ENCODE data around the gene B3GALNT2.

Gene B3GALNT2

DNA sequence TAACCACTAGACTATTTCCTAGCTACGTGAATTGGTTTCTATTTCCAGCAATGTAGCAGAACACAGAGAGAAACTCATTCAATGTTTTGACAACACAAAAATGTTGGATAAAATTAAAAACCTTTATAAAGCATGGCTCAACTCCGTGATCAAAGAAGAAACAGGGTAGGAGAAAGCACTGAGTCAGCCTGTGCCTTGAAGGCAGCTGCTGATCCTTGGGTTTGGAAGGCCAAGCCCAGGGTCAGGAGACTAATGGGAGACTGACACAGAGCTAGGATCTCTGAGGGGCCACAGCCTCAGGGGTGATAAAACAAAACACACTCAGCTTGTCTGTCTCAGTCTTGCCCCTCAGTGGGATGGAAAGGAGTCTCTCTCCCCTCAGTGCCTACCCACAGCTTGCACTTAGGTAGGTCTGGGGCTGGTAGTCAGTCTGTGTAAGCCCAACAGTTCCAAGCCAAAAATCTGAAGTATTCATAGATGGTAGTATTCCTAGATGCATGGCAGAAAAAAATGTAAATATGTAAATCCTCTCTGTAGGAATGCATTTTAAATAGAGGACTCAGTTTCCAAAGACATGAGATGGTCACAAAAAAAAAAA is 53.3 kb downstream of the B3GALNT2 start:
- no peak for DNase-seq

GRCh38 chr1:235450433-235450832 is 53.8 kb downstream of the B3GALNT2 start:
- no peak for DNase-seq

DNA sequence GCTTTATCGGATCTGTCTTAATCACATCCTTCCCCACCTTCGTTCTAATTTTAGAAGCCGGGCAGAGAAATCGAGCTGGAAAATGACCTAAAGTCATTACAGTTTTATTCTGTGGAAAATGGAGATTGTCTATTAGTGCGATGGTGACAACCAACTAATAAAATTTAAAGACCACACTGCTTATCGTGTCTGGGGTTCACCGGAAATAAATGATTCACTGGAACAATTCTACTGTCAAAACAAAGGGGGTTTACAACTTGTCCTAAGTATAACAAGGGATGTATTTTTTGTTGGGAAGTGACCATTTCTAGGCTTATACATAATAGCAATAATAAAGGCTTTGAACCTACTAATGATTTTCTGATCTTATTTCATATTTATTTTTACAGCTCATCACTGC is 55.6 kb downstream of the B3GALNT2 start:
- DNase-seq, result no peak

GRCh38 chr1:235442788-235443429 is 61.3 kb downstream of the B3GALNT2 start:
- peak; percentile 68 for DNase-seq

GRCh38 chr1:235441159-235441685 is 63.0 kb downstream of the B3GALNT2 start:
- no peak for DNase-seq

DNA sequence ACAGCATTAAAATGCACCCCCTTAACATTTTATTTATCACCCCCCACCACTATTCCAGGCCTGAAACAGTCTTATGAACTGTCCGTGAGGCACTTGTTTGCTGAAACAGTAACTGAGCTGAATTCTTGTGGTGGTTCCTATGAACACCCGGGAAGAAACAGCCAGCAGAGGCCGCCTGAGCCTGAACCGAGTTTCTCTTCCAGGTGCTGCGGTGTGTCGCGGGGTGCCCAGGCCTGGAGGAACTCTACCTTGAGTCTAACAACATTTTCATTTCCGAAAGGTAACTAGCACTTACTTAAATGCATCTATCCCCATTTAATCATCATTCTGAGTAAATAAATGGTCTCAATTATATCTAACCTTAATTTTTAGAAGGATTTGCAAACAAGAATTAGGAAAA is 70.3 kb downstream of the B3GALNT2 start:
- no peak for DNase-seq

DNA sequence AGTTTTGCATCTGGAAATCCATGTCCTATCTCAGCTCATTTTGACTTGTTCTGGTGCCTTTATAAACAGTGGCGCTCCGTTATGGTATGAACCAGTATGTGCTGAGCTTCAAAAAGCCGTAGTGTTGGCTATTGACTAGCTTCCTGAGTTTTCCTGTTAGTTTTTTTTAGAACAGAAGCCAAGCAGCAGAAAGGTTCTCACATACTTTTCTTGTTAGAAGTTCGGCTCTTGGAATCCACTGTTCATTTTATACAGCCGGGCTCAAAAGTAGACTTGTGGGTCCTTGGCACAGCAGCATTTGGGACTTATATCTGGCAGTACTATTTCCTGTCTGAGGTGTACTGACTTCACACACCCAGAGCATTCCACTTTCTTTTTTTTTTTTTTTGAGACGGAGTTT is 73.3 kb downstream of the B3GALNT2 start:
- no peak for DNase-seq

- DNase-seq, result no peak
Measured at GRCh38 chr1:235429143-235429542, 75.1 kb downstream of the B3GALNT2 start.

DNA sequence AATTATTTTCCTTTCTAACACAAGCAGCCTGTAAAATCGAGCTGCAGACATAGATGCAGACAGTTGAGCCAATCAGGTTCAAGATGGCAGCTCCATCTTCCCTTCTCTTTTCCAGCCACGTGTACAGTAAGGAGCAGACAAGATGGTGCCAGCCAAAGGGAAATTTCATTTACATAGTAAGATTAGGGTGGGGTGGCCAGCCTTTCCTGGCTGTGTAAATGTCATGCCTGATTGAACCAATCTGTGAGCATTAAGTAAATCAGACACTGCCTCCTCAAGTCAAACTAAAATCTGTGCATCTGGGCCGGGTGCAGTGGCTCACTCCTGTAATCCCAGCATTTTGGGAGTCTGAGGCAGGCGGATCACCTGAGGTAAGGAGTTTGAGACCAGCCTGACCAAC is 76.8 kb downstream of the B3GALNT2 start:
- no peak for DNase-seq

- no peak for DNase-seq
Measured at GRCh38 chr1:235426680-235427079, 77.6 kb downstream of the B3GALNT2 start.

DNA sequence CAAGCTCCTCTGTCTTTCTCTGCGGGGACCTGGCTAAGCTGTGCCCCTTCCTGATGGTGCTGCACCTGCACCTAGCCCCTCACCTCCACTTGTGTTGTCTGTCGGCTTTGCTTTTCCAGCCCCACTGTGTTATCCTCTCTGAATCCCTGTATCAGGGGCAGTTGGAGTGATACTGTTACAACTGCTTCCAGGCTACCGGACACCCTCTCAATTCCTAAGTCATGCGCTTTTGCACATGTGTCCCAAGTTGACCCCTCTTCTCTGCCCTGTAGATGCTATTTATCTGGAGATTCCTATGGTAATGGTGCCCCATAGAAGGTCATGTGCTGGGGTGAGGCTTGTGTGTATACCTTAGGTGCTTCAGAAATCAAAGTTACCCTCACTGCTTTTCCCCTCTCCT is 78.1 kb downstream of the B3GALNT2 start:
- DNase-seq, result no peak

DNA sequence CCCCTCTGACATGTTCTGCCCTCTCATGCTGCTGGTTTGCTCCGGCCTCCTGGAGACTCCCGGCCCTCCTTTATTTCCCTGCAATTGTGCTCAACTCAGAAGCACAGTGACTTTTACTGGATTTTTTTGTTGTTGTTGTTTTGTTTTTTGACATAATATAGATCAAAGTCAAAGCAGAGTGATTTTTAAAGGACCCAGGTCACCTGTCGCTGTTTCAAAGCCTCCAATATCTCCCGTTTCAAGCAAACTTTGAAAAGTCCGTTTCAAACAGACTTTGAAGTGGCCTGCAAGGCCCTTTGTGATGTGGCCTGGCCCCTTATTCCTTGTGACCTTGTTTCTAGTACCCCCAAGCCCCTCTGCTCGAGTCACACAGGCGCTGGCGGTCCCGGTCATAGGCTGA is 78.9 kb downstream of the B3GALNT2 start:
- no peak for DNase-seq

DNA sequence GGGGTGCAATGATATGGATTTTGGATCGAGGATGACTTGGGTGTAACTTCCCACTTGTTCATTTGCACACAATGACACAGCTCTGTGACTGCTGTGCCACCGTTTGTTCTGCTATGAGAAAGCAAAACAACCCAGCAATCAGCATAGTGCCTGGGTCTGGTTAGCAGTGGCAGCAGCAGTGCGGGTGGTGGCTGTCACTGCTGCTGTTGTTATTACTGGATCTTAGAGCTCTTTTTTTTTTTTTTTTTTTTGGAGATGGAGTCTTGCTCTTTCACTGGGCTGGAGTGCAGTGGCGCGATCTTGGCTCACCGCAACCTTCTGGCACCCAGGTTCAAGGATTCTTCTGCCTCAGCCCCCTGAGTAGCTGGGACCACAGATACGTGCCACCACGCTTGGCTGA is 80.2 kb downstream of the B3GALNT2 start:
- no peak for DNase-seq

GRCh38 chr1:235423214-235423652 is 81.0 kb downstream of the B3GALNT2 start:
- no peak for DNase-seq

- no peak for DNase-seq
Measured at GRCh38 chr1:235421751-235422150, 82.5 kb downstream of the B3GALNT2 start.

DNA sequence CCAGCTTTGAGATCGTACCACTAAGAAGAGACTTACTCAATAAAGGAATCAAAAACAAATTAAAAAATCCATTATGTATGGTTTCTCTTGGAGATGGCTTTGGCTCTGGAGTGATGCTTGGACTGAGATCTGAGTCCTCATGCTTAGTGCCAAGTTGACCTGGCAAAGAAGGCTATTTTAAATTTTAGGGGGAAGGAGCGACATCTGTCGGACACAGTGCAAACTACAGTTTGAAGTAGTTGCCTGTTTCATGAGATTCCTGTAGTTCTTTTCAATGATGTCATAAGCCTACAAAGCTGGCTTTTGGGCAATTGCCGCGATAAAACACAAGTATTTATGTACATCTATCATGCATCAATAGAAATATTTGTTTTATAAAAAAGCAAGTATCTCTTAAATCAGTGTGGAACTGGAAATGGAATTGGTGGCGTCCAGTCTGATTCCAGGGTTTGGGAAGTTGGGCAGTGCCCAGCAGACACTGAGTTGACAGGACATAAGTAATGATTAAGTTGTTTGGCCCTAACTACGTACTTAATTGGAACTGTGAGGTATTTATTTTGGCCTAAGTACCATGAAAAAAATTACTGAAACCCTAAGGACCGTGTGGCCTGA is 87.1 kb downstream of the B3GALNT2 start:
- DNase-seq, result peak; percentile 63

DNA sequence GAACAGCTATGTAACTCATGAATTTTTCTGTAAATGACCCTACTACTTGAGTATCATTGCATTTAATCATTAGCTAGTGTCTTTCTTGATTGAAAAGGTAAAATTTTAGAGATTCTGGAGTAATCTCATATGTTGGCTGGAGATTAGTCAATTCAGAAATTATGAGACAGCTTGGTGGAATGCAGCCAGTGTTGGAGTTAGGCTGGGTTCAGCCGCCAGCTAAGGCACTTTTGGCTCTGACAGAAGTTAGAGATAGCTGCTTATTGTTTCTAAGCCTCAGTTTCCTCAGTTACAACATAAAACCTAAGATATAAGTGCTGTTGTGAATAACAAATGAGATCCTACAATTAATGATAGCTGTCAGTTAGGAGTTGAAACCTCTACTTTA is 87.6 kb downstream of the B3GALNT2 start:
- DNase-seq, result peak; percentile 44

DNA sequence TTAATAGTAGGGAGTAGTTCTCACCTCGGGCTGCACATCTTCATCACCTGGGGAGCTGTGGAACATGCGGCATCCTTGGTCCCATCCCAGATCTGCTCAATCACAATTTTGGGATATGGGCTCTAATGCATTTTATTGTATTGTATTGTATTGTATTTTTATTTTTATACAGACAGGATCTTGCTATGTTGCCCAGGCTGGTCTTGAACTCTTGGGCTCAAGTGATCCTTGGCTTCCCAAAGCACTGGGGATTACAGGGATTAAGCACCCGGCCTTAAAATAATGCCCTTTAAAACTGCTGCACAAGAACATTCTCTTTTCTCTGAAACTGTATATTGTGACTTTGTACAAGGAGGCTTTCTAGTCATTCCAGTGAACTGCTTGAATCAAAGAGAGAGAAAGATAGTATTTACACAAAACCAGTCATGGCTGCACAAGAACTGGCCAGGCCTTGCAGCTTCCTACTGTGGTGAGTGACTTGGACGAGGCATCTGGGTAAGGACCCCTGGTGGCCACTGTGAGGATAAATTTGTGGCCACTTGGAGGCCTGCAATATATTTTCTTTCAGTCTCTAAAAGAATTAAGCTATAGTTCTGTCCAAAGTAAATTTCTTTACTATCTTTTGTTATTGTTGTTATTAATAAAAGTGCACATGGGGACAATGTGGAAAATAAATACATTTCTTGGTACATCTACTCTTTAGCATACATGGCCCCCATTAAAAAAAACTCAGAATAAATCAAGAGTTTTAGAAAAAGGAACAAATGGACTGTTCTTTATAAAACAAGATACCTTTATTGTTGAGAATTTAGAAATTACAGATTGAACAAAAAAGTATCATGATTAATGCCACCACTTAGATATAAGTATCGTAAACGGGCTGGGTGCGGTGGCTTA is 89.0 kb downstream of the B3GALNT2 start:
- peak; percentile 79 for DNase-seq

- DNase-seq, result no peak
Measured at GRCh38 chr1:235411489-235412486, 92.5 kb downstream of the B3GALNT2 start.

DNA sequence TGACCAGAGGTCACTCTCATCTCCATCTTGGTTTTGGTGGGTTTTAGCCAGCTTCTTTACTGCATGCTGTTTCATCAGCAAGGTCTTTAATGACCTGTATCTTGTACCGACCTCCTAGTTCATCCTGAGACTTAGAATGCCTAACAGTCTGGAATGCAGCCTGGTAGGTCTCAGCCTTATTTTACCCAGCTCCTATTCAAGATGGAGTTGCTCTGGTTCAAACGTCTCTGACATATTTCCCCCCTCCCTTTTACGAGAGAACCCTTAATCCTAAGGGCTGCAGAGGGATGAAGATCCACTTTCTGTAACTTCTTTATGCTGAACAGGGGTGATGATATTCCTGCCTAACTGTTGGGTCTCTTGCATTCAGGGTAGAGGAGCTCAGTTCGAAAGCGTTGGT is 93.8 kb downstream of the B3GALNT2 start:
- no peak for DNase-seq

DNA sequence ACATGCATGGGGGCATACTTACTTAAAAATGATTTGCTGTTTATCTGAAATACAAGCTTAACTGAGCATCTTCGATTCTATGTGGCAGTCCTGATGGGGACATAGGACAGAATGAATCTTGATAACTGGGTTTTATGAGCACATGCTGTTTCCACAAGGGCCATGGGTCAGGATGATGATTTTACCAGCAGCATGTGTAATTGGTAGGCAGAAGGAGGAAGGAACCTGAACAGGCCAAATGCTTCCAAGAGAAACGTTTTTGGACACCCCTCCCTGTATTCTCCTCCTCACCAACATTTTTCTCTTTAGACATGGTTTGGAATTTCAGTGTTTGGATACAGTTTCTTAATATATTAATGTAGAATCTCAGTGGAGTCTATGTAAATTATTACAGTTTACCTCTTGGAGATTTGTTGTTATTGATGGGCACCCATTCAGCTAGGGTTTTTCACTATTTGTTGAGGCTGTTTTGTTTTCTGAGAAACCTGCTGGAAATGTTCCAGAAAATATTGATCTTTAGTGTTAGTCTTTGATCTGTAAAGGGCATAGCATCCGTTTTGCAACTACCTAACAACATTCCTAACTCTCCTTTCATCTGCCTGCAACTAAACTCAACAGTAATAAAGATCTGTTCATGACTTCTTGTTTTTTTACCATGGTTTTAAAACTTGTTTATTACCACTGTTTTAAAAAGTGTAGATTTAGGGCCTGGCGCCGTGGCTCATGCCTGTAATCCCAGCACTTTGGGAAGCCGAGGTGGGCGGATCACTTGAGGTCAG is 95.0 kb downstream of the B3GALNT2 start:
- DNase-seq, result no peak
